Keratinocyte (primary cell): ENCODE measurements around the gene AFAP1L1.

Source experiments
- CTCF ChIP-seq, 3 experiments: IDR thresholded peaks in 1 of 3; conservative IDR thresholded peaks in 1 of 3; optimal IDR thresholded peaks in 1 of 3; 2 replicates in 2 of 3; 3 replicates in 1 of 3; pipeline versions ENCODE3 to v1.5.1; 2011; ENCODE audit warnings: low read length in 3 of 3, mild to moderate bottlenecking in 3 of 3, moderate library complexity in 2 of 3, control low read depth in 1 of 3, inconsistent platforms in 1 of 3; ENCODE audit not compliant: insufficient read depth in 2 of 3; ENCODE audit errors: extremely low read depth in 1 of 3
- EZH2 ChIP-seq: IDR thresholded peaks from one replicate; pipeline ENCODE4 v1.6.1; 2012; ENCODE audit warnings: inconsistent platforms, mild to moderate bottlenecking, low read length, moderate library complexity

- TF ChIP-seq EZH2 (no peak), CTCF (optimal IDR thresholded peaks at IDR 0.05 in 1 of 3, IDR thresholded peaks at IDR 0.05 in 1 of 3, conservative IDR thresholded peaks at IDR 0.05 in 1 of 3; ENCODE audit: extremely low read depth in 1 of 3, insufficient read depth in 2 of 3, low read length in 3 of 3) (no peak)
Measured at GRCh38 chr5:149389552-149390495, 118.2 kb downstream of the AFAP1L1 start.
